HUES6 (cell line): ENCODE measurements around the gene RSPRY1.

Source experiments
- H3K27ac ChIP-seq: 2 replicates; pipeline ENCODE4 v1.7.0; 2013; ENCODE audit warnings: low read depth, mild to moderate bottlenecking, low read length, inconsistent platforms
- H3K27me3 ChIP-seq: 2 replicates; pipeline ENCODE4 v1.6.1; 2013; ENCODE audit warnings: low read length; ENCODE audit not compliant: control insufficient read depth, insufficient read depth
- H3K36me3 ChIP-seq: 2 replicates; pipeline ENCODE4 v1.6.1; 2013; ENCODE audit warnings: low read length; ENCODE audit not compliant: control insufficient read depth, insufficient read depth
- H3K4me1 ChIP-seq: 2 replicates; pipeline ENCODE4 v1.6.1; 2013; ENCODE audit warnings: low read length; ENCODE audit not compliant: control insufficient read depth, insufficient read depth
- H3K4me3 ChIP-seq: 2 replicates; pipeline ENCODE4 v1.5.1; 2013; ENCODE audit warnings: low read depth, low read length
- H3K9ac ChIP-seq: one replicate; pipeline ENCODE4 v1.6.1; 2013; ENCODE audit warnings: mild to moderate bottlenecking, low read length
- H3K9me3 ChIP-seq: 2 replicates; pipeline ENCODE4 v1.6.1; 2013; ENCODE audit warnings: low read depth, low read length; ENCODE audit not compliant: control insufficient read depth, insufficient read depth

Gene RSPRY1

DNA sequence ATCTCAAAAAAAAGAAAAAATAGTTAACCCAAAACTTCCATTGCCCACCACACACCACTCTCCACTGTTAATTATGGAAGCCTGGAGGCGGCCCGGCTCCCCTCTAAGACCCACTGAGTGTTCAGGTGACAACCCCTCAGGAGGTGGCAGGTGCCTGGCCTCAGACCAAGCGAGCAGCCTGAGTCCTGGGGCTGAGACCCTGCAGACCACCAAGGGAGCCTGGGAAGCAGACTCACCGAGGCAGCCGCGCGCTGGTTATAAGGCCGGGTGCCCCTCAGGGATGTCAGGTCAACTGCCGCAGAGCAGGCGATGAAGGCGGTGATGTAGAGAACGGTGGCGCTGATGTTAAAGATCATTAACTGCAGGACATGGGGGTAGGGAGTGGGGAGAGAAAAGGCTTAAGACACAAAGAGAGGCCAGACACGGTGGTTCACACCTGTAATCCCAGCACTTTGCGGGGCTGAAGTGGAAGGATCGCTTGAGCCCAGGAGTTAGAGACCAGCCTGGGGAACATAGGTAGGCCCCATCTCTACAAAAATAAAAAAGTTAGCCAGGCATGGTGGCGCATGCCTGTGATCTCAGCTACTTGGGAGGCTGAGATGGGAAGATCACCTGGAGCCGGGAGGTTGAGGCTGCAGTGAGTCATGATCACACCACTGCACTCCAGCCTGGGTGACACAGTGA, 72.2 kb downstream of the RSPRY1 start:
- no peak overlapping the region for H3K4me3 ChIP-seq
- peaks cover 10% of the 10 kb centered on the region for H3K4me1 ChIP-seq
- H3K27me3 ChIP-seq: no peaks in the 10 kb centered on the region
- peaks cover 2% of the 10 kb centered on the region; the same call in 1 of the 2 replicates for H3K36me3 ChIP-seq
- H3K27ac ChIP-seq: no peak overlapping the region
- H3K9ac ChIP-seq: no peak overlapping the region
- no peaks in the 10 kb centered on the region for H3K9me3 ChIP-seq

DNA sequence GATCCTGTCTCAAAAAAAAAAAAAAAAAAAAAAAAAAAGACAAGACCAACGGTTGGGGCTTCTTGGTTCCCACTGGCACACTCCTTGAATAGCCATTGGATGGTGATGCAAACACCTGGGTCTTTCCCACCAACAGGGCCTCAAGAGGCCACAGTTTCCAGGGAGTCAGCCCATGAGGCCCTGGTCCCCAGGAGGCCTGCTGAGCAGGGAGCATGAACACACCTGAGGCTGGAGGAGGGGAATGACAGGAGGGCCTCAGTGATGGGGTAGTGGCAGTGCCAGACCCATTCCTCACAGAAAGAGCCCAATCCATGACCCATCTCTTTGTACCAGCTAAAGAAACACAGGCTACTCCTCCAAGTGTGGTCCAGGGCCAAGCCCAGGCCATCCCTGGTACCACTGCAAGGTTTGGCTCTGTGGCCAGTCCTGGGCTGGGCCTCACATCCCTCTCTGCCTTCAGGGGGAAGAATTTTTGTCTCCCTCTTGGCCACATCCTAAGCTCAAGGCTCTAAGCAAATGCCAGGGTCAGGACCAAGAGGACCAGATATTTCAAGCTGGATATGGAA, 72.9 kb downstream of the RSPRY1 start:
- H3K27ac ChIP-seq: no peak overlapping the region
- H3K9ac ChIP-seq: no peak overlapping the region
- H3K4me1 ChIP-seq: peaks cover 10% of the 10 kb centered on the region
- no peaks in the 10 kb centered on the region for H3K27me3 ChIP-seq
- no peak overlapping the region for H3K4me3 ChIP-seq
- H3K36me3 ChIP-seq: peaks cover 2% of the 10 kb centered on the region; the same call in 1 of the 2 replicates
- H3K9me3 ChIP-seq: no peaks in the 10 kb centered on the region

DNA sequence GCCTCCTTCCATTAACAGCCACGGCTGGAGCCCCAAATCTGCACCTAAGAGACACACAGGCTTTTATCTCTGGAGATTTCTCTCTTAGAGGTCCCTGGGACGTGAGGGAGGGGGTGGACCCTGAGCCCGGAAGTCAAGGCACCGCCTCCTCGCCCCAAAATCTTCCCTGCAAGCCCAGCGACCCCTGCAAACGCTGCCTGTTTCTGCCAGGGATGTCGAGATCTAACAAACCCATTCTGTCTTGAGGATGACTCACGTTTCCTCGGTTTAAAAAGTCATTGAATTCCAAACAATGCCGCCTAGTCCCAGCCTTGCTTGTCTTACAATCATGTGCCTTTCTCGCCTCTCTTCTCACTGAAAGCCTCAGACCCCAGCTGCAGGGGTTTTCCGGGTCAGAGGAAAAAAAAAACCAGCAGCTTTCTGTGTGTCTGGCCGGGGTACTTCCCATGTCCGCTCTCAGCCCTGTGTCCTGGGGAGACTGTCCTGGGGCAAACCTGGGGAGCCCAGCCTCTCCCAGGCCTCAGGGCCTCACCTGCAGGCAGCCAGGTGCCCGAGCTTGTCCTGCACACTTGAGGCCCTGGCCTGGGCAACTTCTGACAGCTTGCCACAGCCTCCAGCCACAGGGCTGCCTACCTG, 74.3 kb downstream of the RSPRY1 start:
- Histone ChIP-seq H3K4me3 (peak overlapping the region; percentile 12; the same call in 1 of the 2 replicates), H3K36me3 (no peaks in the 10 kb centered on the region), H3K27me3 (no peaks in the 10 kb centered on the region), H3K9me3 (no peaks in the 10 kb centered on the region), H3K9ac (peak overlapping the region; percentile 21), H3K4me1 (peaks cover 10% of the 10 kb centered on the region), H3K27ac (peak overlapping the region; percentile 82; the same call in 1 of the 2 replicates)

DNA sequence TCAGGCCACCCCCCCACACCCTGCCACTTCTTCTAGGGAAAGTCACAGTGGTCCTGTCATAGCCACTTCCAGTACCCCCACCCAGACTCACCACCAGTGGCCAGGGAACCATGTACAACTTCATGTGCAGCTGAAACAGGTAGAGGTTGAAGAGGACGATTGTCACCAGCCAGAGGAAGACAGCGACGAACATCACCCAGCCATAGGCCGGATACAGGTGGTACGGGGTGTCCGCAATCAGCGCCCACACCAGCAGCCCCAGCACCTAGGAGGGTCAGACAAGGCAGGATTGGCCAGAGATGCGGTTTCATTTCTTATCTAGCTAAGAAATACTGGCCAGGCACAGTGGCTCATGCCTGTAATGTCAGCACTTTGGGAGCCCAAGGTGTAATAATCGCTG, 75.7 kb downstream of the RSPRY1 start:
- no peaks in the 10 kb centered on the region for H3K27me3 ChIP-seq
- H3K27ac ChIP-seq: no peak overlapping the region
- H3K36me3 ChIP-seq: no peaks in the 10 kb centered on the region

DNA sequence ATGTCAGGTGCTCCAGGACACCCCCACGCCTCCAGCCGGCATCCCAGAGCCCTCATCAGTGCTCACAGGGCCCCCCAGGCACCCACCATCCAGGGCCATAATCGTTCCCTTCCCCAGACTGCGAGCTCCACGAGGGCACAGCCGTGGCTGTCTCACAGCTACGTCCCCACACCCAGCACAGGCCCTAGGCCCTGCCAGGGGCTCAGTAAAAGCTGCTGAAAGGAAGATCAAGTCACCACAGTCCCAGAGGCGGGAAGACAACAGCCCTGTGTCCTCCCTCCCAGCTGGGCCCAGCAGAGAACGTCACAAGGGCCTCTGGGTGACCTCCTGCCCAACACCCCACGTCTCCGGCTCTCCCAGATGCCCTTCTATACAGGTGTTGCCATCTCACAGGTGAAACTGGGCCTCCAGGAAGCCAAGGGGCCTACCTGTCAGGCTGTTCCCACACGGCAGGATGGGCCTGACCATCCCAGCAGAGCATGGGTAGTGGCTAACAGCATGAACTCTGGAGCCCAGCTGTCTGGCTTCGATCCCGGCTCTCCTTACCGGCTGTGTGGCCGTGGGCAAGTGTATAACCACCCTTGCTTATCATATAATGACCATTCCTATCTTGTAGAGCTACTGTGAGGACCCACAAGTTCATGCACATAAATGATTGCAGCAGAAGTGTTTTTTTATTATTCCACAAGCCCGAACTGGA, 76.9 kb downstream of the RSPRY1 start:
- no peak overlapping the region for H3K27ac ChIP-seq
- no peak overlapping the region for H3K4me3 ChIP-seq
- H3K36me3 ChIP-seq: no peaks in the 10 kb centered on the region
- peaks cover 16% of the 10 kb centered on the region for H3K4me1 ChIP-seq
- peak overlapping the region; percentile 2 for H3K9ac ChIP-seq
- no peaks in the 10 kb centered on the region for H3K27me3 ChIP-seq
- no peaks in the 10 kb centered on the region for H3K9me3 ChIP-seq

More for the DNA sequence above, 75.7 kb downstream of the RSPRY1 start:
- peaks cover 16% of the 10 kb centered on the region for H3K4me1 ChIP-seq
- H3K9ac ChIP-seq: no peak overlapping the region
- H3K4me3 ChIP-seq: no peak overlapping the region
- H3K9me3 ChIP-seq: no peaks in the 10 kb centered on the region

DNA sequence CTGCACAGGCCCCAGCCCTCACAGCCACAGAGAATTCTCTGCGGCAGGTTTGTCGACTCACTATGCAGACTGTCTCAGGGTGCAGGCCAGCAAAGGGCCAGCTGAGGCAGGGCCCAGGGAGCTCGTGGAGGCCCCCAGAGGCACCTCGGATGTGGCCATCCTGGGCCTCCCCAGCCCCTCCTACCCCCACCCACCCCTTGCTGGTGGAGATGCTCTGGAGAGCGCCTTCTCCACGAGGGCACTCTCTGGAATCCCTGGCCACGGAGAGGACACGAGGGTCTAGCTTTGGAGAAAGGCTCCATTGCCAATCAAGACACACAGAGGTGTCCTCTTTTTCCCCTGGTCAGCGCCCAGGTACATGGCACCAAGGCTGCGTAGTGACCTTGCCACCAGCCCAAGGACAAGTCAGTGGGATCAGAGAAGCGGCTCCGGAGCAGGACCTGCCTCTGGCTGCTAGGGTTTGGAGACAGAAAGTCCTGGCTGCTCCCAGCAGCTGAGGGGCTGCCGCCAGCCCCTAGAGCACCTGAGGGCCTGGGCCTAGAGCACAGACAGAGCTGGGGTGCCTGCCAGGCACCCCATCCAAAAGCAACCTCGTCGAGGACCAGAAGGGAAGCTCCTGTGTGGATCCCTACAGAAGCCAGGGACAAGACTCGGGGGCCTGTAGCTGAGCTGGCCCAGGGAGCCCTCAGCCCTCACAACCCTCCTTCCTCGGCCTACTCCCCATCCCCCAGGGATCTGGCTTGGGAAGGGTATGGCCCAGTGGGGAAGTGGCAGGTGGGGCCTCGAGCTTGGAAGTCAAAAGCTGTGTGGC, 77.6 kb downstream of the RSPRY1 start:
- H3K27me3 ChIP-seq: no peaks in the 10 kb centered on the region
- H3K27ac ChIP-seq: no peak overlapping the region
- no peak overlapping the region for H3K9ac ChIP-seq
- no peak overlapping the region for H3K4me3 ChIP-seq
- no peaks in the 10 kb centered on the region for H3K36me3 ChIP-seq
- H3K9me3 ChIP-seq: no peaks in the 10 kb centered on the region
- H3K4me1 ChIP-seq: peaks cover 16% of the 10 kb centered on the region

DNA sequence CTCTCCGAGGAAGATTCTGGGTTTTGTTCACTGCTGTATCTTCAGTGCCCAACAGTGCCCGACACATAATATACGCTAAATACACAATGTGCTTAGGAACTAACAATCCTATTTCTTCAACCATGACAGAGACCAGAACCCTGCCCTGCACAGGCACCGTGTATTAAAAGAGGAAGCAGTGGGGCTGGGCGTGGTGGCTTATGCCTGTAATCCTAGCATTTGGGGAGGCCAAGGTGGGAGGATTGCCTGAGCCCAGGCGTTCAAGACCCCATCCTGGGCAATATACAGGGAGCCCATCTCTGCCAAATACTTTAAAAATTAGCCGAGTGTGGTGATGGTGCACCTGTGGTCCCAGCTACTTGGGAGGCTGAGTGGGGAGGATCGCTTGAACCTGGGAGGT, 78.3 kb downstream of the RSPRY1 start:
- Histone ChIP-seq H3K27me3 (no peaks in the 10 kb centered on the region), H3K9me3 (no peaks in the 10 kb centered on the region), H3K4me3 (no peak overlapping the region), H3K4me1 (peaks cover 22% of the 10 kb centered on the region), H3K36me3 (no peaks in the 10 kb centered on the region), H3K27ac (no peak overlapping the region), H3K9ac (no peak overlapping the region)

DNA sequence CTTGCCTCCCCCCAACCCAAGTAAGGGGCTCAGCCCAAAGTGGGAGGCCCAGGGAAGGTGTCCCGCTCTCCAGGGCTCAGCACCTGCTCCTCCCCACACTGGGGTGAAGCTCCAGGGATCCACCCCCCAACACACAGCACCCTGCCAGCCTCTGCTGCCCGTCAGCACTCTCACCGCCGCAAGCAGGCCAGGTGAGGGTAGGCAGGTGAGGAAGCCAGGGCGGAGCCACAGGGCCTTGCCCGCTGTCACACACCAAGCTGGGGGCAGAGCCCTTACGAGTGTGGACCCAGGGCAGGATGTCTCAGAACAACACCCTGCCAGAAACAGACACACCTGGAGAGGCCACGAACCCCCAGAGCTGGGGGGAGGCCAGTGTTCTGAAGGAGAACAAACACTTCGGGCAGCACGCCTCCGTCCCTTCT, 78.8 kb downstream of the RSPRY1 start:
- no peaks in the 10 kb centered on the region for H3K27me3 ChIP-seq
- no peaks in the 10 kb centered on the region for H3K9me3 ChIP-seq
- no peaks in the 10 kb centered on the region for H3K36me3 ChIP-seq
- no peak overlapping the region for H3K9ac ChIP-seq
- no peak overlapping the region for H3K4me3 ChIP-seq
- H3K27ac ChIP-seq: no peak overlapping the region
- H3K4me1 ChIP-seq: peaks cover 20% of the 10 kb centered on the region

DNA sequence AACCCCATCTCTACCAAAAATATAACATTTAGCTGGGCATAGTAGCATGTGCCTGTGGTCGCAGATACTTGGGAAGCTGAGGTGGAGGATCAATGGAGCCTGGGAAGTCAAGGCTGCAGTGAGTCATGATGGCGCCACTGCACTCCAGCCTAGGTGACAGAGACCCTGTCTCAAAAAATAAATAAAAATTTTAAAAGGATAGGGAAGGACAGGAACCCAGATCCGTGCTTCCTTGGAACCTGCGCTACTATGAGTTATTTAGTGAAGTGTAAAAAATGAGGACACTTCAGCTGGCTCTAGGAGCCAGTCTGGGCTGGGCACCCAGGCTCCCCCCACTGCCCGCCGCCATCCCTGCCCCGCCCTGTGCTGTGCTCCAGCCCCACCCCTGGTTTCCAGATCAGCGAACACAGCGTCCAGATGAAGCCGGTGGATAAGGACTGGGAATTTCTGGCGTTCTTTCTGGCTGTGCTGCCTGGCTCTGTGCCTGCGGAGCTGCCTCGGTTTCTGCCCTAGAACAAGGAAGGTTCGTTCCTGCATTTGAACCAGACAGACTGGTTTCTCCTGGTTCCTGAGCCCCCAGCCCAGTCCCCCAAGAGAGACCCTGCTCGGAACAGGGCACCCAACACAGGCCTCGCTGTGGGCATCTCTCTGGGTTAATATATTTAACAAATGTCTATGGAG, 79.9 kb downstream of the RSPRY1 start:
- H3K36me3 ChIP-seq: no peaks in the 10 kb centered on the region
- no peak overlapping the region for H3K9ac ChIP-seq
- no peak overlapping the region for H3K4me3 ChIP-seq
- no peaks in the 10 kb centered on the region for H3K9me3 ChIP-seq
- no peak overlapping the region for H3K27ac ChIP-seq
- H3K4me1 ChIP-seq: peaks cover 21% of the 10 kb centered on the region; the same call in 1 of the 2 replicates
- no peaks in the 10 kb centered on the region for H3K27me3 ChIP-seq
